Stimulated activated CD8-positive, alpha-beta memory T cell treated with anti-CD3 and anti-CD28 coated beads, Interleukin-7, amount 100 ng/mL, for 4 hours (primary cell): ENCODE data around the gene GBP6.
"Not testable (repeated sequence)": the region's sequence is repeated elsewhere in the genome, so short reads cannot be mapped to it uniquely, and the experiment has no call there.

Experiments used
- DNase-seq, 2 donors: peaks; one replicate each; pipeline ENCODE4 v3.0.0-alpha.2; 2020; ENCODE audit warnings: low read depth in 2 of 2

The GBP6 gene

GRCh38 chr1:89373810-89374209 lies 10.0 kb downstream of the GBP6 start:
- DNase-seq: not testable (repeated sequence)

- no peak for DNase-seq
Observed at GRCh38 chr1:89378001-89378400, 14.1 kb downstream of the GBP6 start.

- no peak for DNase-seq
Observed at GRCh38 chr1:89381618-89382017, 17.8 kb downstream of the GBP6 start.

GRCh38 chr1:89382479-89382878 lies 18.6 kb downstream of the GBP6 start:
- DNase-seq: no peak

GRCh38 chr1:89383185-89383584 lies 19.3 kb downstream of the GBP6 start:
- no peak for DNase-seq

- no peak for DNase-seq
Observed at GRCh38 chr1:89390707-89391106, 26.8 kb downstream of the GBP6 start.

- DNase-seq: no peak
Observed at GRCh38 chr1:89391686-89392085, 27.8 kb downstream of the GBP6 start.

GRCh38 chr1:89394851-89395250 lies 31.0 kb downstream of the GBP6 start:
- DNase-seq: no peak

GRCh38 chr1:89396902-89397301 lies 33.0 kb downstream of the GBP6 start:
- DNase-seq: no peak

GRCh38 chr1:89405275-89405929 lies 41.5 kb downstream of the GBP6 start:
- no peak for DNase-seq

GRCh38 chr1:89407360-89407759 lies 43.5 kb downstream of the GBP6 start:
- DNase-seq: no peak

- not testable (repeated sequence) for DNase-seq
Observed at GRCh38 chr1:89407768-89408167, 43.9 kb downstream of the GBP6 start.

- no peak for DNase-seq
Observed at GRCh38 chr1:89425056-89425455, 61.2 kb downstream of the GBP6 start.

- DNase-seq: no peak
Observed at GRCh38 chr1:89429062-89429461, 65.2 kb downstream of the GBP6 start.

- not testable (repeated sequence) for DNase-seq
Observed at GRCh38 chr1:89429681-89430080, 65.8 kb downstream of the GBP6 start.

- DNase-seq: no peak
Observed at GRCh38 chr1:89433421-89433820, 69.6 kb downstream of the GBP6 start.

- not testable (repeated sequence) for DNase-seq
Observed at GRCh38 chr1:89434058-89434780, 70.4 kb downstream of the GBP6 start.
